GM10266 (cell line): ENCODE results near the gene C16orf54.
"Not testable (repeated sequence)": the region's sequence is repeated elsewhere in the genome, so short reads cannot be mapped to it uniquely, and the experiment has no call there.

Experiments
- DNase-seq: peaks from one replicate; pipeline ENCODE4 v3.0.0; 2012; ENCODE audit errors: extremely low spot score
- TF ChIP-seq, protein P1 (sequence below): IDR thresholded peaks from 2 replicates; pipeline ENCODE4 v1.5.1; 2012; ENCODE audit warnings: mild to moderate bottlenecking, low read depth; ENCODE audit not compliant: control insufficient read depth, insufficient read depth; ENCODE audit errors: missing control alignments

Gene C16orf54

DNA sequence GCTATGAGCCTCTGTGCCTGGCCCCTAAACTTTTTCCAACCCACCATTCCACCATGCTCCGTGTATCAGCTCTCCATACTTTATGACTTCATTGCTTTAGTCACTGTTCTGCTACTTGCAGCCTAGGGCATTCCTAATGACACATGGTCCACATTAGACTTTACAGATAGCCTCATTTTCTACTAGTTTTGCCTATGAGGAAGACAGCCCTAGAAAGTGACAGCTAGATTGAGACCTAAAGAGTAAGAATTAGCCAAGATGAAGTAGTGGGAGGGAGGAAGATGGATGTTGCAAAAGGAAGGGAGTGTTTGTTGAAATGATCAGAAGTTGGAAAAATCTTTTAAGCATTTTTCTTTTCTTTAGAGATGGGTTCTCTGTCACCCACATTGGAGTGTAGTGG lies 11.0 kb downstream of the C16orf54 start:
- TF ChIP-seq, protein P1, sequence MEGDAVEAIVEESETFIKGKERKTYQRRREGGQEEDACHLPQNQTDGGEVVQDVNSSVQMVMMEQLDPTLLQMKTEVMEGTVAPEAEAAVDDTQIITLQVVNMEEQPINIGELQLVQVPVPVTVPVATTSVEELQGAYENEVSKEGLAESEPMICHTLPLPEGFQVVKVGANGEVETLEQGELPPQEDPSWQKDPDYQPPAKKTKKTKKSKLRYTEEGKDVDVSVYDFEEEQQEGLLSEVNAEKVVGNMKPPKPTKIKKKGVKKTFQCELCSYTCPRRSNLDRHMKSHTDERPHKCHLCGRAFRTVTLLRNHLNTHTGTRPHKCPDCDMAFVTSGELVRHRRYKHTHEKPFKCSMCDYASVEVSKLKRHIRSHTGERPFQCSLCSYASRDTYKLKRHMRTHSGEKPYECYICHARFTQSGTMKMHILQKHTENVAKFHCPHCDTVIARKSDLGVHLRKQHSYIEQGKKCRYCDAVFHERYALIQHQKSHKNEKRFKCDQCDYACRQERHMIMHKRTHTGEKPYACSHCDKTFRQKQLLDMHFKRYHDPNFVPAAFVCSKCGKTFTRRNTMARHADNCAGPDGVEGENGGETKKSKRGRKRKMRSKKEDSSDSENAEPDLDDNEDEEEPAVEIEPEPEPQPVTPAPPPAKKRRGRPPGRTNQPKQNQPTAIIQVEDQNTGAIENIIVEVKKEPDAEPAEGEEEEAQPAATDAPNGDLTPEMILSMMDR = no peak
- no peak for DNase-seq

DNA sequence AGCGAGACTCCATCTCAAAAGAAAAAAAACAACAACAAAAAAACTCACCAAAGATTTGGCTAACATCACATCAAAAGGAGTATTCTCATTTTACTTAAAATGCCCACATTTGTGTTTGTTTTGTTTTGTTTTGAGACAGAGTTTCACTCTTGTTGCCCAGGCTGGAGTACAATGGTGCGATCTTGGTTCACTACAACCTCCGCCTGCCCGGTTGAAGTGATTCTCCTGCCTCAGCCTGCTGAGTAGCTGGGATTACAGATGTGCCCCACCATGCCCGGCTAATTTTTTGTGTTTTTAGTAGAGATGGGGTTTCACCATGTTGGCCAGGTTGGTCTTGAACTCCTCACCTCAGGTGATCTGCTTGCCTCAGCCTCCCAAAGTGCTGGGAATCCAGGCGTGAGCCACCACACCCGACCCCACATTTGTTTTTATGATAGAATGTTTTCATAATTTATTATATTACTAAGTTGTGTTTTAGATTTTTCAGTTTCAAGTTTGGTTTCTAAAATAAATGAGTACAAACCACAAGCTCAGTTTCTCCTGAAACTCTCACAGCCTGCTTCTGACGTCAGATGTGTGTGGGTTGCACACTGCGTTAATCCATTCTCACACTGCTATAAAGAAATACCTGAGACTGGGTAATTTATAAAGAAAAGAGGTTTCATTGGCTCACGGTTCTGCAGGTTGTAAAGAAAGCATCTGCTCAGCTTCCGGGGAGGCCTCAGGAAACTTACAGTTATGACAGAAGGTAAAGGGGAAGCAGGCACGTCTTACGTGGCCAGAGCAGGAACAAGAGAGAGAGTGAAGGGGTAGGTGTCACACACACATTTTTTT lies 13.8 kb downstream of the C16orf54 start:
- peak; percentile 79 for DNase-seq

DNA sequence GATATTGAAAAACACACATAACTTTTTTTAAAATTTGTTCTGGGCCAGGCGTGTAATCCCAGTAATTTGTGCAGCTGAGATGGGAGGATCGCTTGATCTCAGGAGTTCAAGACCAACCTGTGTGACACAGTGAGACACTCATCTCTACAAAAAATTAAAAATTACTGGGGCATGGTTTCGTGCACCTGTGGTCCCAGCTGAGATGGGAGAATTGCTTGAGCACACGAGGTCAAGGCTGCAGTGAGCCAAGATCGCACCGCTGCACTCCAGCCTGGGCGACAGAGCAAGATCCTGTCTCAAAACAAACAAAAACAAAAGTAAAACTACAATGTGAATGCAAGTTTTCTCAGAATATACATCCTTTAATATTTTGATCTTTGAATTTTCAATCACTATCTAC lies 15.1 kb downstream of the C16orf54 start:
- no peak for DNase-seq
- TF ChIP-seq, protein P1 = no peak

DNA sequence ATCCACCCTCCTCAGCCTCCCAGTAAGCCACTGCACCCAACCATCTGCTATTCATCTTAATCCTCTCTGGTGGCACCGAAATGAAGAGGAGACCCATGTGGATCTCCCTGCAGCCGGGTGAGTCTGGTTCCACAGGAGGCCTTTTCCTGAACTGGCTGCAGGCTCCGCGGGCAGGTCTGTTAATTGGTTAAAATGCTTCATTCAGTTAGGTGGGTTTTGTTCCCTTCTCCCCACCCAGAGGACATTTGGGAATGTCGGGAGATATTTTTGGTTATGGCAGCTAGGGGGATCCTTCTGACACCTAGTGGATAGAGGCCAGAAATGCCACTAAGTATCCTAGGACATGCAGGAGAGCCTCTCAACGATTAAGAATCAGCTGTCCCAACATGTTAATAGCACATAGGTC lies 16.7 kb downstream of the C16orf54 start:
- no peak for DNase-seq
- TF ChIP-seq, protein P1 = peak; percentile 55

DNA sequence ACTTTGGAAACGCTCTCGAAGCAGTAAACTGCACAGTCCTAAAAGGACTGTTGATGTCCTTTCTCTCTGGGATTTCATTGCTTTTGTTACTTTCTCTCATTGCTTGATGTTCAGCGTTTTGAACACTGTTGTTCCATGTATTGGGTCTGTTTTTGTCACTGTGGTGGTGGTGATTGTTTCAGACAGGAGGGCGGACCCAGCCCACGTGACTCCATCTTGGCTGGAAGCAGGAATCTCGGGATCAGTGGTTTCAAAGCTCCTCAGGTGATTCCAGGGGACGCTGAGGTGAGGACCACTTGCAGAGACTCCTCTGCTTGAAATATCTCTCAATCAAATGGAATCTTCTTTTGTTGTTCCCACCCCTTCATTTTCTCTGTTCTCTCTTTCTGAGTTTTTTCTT lies 18.3 kb downstream of the C16orf54 start:
- TF ChIP-seq, protein P1 = no peak
- DNase-seq = no peak

DNA sequence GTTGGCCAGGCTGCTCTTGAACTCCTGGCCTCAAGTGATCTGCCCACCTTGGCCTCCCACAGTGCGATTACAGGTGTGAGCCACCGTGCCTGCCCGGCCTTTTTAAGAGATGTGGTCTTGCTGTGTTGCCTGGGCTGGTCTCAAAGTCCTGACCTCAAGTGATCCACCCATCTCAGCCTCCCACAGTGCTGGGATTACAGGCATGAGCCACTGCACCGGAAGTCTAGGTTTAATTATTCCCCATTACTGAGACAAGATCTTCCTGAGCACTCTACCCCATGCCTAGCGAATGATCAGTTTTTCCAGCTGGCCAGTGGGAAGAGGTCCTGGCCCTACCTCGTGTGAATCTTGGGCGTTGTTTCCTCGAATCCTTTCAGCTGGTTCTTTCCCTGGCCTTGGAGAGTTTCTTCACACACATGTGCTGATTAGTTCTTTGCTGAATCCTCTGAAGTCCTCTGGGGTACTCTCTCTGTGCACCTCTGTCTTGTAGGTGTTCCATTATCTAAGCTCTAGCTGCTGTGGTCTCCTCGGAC lies 18.9 kb downstream of the C16orf54 start:
- no peak for DNase-seq
- TF ChIP-seq, protein P1 = no peak

DNA sequence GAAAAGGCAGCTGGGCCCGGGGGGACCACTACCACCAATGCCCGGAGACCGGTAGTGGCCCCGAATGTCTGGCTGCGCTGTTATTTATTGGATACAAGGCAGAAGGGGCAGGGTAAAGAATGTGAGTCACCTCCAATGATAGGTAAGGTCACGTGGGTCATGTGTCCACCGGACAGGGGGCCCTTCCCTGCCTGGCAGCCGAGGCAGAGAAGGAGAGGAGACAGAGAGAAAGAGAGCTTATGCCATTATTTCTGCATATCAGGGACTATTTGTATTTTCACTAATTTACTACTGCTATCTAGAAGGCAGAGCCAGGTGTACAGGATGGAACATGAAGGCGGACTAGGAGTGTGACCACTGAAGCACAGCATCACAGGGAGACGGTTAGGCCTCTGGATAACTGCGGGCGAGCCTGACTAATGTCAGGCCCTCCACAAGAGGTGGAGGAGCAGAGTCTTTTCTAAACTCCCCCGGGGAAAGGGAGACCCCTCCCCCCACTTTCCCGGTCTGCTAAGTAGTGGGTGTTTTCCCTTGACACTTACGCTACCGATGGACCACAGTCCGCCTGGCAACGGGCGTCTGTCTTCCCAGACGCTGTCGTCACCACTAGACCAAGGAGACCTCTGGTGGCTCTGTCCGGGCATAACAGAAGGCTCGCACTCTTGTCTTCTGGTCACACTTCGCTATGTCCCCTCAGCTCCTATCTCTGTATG lies 24.5 kb downstream of the C16orf54 start:
- TF ChIP-seq, protein P1 = peak; percentile 73
- DNase-seq = not testable (repeated sequence)
